ENCODE measurements around the gene PHRF1.

DNA sequence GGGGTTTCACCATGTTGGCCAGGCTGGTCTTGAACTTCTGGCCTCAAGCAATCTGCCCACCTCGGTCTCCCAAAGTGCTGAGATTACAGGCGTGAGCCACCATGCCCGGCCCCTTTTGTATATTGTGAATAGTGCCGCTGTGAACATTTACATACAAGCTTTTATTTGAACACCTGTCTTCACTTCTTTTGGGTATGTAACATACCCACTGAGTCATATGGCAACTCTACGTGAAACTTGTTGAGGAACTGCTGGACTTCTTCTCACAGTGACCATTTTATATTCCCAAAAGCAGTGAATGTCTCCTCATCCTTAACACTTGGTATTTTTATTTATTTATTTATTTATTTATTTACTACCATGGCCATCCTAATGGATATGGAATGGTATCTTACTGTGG lies 54.6 kb downstream of the PHRF1 start:
- TF ChIP-seq, protein P1, sequence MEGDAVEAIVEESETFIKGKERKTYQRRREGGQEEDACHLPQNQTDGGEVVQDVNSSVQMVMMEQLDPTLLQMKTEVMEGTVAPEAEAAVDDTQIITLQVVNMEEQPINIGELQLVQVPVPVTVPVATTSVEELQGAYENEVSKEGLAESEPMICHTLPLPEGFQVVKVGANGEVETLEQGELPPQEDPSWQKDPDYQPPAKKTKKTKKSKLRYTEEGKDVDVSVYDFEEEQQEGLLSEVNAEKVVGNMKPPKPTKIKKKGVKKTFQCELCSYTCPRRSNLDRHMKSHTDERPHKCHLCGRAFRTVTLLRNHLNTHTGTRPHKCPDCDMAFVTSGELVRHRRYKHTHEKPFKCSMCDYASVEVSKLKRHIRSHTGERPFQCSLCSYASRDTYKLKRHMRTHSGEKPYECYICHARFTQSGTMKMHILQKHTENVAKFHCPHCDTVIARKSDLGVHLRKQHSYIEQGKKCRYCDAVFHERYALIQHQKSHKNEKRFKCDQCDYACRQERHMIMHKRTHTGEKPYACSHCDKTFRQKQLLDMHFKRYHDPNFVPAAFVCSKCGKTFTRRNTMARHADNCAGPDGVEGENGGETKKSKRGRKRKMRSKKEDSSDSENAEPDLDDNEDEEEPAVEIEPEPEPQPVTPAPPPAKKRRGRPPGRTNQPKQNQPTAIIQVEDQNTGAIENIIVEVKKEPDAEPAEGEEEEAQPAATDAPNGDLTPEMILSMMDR (IDR thresholded peaks at IDR 0.05; ENCODE audit: insufficient read depth, low read depth, low read length), result no peak
- no peak for TF ChIP-seq EZH2 (IDR thresholded peaks at IDR 0.05; ENCODE audit: insufficient read depth, low read length)
